HG02798 (cell line): ENCODE measurements around the gene ARPC1A.
"Not testable (repeated sequence)": the region's sequence is repeated elsewhere in the genome, so short reads cannot be mapped to it uniquely, and the experiment has no call there.

Source experiments
- ATAC-seq: cut with Tn5 transposase; IDR thresholded peaks from one replicate; pipeline ENCODE4 v1.9.1; 2021; ENCODE audit warnings: mild to moderate bottlenecking; ENCODE audit not compliant: unreplicated experiment, poor library complexity

The ARPC1A gene

DNA sequence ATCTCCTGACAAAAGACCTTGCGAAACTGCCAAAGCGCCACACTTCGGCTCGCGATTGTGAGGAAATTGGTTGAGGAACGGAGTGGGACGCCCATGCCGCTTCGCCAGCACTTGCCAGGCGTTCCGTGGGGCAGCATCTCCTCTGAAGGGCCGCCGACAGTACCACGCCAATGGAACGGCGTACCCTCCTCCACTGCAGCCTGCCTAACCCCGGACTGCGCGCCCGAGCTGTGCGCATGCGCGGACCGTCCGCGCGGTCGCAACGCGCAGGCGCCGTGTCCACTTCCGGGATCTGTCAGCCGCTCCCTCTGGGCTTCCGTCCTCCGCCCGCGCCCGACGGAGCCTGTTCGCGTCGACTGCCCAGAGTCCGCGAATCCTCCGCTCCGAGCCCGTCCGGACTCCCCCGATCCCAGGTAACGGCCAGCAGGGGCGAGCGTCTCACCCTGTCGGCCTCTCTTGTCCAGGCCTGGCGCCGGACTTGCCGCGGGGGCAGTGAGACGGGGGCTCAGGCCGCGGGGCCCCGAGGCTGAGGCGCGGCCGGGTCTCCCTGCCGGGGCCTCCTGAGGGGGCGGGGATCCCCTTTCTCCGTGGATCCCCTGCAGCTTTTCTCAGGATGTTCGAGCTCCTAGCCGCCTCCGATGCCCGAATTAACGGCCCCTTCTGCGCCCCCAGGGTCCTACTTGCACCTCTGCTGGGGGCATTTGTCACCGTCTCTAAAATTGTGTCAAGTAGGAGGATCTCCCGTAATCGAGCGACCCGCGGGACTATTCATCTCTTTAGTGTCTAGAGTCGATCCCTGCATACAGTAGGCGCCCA, at the start of gene ARPC1A:
ARPC1A (plus strand) TSS at position 307 of the 816 bp plus-strand sequence. CDS start 7,456 bp downstream, outside the sequence.
- ATAC-seq: peak; percentile 92

DNA sequence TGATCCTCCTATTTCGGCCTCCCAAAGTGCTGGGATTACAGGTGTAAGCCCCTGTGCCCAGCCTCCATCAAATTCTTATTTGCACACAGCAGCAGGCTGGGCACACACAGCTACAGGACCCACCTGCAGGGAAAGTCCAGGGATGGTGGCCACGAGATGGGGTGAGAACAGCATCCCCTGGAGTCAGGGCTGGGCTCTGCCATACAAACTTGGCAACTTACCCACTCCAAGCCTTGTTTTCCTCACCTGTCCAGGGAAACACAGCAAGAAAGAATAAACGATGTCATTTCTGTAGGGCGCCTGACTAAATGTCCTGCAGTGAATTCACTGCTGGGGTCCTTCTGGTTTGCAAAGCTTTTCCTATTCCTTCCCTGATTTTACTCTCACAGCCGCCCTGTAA, 47.5 kb upstream of the ARPC1A start:
- no peak for ATAC-seq

DNA sequence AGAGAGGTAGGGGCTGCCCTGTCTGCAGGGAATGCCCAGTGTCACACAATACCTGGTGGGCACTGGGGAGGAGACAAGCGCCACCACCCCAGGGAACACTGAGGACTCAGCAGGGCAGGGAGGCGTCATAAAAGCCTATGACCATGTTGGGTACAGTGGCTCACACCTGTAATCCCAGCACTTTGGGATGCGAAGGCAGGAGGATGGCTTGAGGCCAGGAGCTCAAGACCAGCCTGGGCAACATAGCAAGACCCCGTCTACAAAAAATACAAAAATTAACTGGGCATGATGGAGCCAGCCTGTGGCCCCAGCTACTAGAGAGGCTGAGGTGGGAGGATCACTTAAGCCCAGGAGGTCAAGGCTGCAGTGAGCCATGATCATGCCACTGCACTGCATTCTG, 41.5 kb upstream of the ARPC1A start:
- ATAC-seq: not testable (repeated sequence)

DNA sequence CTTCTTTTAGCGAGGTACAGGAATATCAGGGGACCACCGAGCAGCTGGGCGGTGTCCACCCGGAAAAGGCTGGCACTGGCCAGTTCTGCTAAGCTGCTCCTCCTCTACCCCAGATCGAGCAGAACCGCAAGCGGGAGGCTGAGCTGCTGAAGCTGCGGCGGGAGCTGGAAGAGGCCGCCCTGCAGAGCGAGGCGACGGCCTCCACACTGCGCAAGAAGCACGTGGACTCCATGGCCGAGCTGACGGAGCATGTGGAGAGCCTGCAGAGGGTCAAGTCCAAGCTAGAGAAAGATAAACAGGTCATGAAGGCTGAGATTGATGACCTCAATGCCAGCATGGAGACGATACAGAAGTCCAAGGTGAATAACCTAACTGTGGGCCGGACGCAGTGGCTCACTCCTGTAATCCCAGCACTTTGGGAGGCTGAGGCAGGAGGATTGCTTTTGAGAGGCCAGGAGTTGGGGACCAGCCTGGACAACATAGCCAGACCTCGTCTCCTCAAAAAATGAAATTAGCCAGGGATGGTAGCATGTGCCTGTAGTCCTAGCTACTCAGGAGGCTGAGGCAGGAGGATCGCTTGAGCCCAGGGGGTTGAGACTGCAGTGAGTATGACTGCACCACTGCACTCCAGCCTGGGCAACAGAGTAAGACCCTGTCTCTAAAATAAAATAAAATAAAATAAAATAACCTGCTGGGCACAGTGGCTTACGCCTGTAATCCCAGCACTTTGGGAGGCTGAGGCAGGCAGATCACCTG, 37.7 kb upstream of the ARPC1A start:
- ATAC-seq: no peak

GRCh38 chr7:99289185-99289584, 36.5 kb upstream of the ARPC1A start:
- no peak for ATAC-seq

- ATAC-seq: not testable (repeated sequence)
Measured at GRCh38 chr7:99290148-99290547, 35.5 kb upstream of the ARPC1A start.

GRCh38 chr7:99290980-99291607, 34.6 kb upstream of the ARPC1A start:
- no peak for ATAC-seq

DNA sequence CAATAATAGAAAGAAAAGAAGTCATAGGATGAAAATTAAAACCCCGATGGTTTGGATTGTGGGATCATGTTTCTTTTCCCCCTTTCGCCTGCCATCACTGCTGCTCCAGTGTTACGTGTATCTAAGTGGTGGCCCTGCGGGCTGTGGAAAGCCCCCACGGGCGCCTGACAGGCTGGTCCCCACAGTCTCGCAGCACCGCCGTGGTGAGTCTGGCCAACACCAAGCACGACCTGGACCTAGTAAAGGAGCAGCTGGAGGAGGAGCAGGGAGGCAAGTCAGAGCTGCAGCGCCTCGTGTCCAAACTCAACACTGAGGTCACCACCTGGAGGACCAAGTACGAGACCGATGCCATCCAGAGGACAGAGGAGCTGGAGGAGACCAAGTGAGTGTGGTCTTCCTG, 33.6 kb upstream of the ARPC1A start:
- no peak for ATAC-seq

GRCh38 chr7:99293167-99293566, 32.5 kb upstream of the ARPC1A start:
- no peak for ATAC-seq

DNA sequence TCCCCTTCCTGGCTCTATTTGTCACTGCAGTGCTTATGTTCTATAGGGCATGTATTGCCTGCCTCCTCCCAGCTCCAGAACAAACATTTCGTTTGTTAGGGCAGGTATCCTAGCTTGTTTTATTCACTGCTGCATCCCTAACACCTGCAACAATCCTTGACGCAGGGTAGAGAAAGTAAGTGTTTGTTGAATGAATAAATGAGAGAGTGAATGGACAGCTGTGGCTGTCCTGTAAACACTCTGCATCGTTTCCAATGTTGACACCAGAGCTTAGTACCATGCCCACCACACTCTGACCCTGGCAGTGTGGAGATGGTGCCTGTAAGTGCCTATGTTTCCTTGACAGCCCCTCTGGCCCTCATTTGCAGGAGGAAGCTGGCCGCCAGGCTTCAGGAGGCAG, 32.0 kb upstream of the ARPC1A start:
- ATAC-seq: no peak

- no peak for ATAC-seq
Measured at GRCh38 chr7:99296471-99296870, 29.2 kb upstream of the ARPC1A start.

- no peak for ATAC-seq
Measured at GRCh38 chr7:99301496-99301895, 24.2 kb upstream of the ARPC1A start.

DNA sequence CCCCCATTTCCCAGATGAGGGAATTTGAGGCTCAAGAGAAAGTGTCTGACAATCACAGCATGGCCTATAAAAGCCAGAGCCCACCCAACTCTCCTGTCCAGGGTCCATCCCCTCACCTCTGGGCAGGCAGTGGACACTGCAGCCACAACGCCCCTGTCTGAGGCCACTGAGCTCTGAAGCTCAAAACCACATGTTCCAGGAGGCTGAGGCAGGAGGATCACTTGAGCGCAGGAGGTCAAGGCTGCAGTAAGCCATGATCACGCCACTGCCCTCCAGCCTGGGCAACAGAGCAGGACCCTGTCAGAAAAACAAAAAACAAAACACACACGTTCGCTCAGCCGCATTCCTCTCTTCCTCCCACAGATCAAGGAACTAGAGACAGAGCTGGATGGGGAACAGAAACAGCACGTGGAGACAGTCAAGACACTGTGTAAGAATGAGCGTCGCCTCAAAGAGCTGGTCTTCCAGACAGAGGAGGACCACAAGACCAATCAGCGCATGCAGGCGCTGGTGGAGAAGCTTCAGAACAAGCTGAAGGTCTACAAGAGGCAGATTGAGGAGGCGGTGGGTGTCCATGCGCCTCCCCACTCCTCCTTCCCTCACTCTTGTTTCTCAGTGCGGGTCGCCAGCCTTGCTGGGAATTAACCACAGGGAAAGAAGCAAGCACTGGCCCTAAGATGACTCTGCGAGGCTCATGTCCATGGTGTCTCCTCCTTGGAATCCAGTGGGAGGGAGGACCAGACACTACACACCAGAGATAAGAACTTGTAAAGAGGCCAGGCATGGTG, 20.0 kb upstream of the ARPC1A start:
- ATAC-seq: no peak

DNA sequence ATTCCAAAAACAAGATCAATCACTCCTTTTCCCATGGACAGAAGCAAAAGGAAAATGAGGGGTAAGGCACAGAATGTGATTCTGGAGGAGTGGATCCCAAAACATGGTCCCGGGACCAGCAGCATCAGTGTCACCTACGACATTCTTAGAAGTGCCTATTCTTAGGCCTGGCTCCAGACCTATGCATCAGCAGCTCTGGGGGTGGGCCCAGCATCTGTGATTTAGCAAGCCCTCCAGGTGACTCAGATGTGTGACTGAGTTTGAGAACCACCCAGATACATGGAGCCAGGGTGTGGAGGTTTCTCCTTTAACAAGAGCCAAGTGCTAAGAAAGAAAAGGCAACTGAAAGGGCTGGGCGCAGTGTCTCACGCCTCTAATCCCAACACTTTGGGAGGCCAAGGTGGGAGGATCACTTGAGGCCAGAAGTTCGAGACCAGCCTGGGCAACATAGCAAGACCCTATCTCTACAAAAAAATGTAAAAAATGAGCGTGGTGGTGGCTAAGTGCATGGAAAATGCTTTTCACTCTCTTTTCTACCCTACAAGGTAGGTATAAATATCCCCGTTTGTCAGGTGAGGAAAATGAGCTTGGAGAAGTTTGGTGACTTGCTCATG, 17.1 kb upstream of the ARPC1A start:
- no peak for ATAC-seq

- no peak for ATAC-seq
Measured at GRCh38 chr7:99309111-99309510, 16.6 kb upstream of the ARPC1A start.

DNA sequence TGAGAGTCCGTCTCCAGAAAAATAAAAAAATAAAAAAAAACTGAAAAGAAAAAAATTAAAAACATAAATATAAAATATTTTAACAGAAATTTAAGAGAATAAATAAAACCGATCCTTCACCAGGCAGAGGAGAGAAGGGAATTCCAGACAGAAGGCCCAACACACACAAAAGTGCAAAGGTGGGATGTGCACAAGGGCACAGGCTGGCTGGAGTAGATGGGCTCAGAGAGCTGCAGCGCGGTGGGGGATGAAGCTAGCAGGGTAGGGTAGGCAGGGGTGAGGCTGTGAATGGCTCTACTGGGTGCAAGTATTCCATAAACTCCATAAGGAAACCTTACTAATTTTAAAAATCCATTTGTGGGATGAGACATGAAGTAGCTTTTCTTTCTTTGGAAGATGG, 15.7 kb upstream of the ARPC1A start:
- ATAC-seq: no peak

DNA sequence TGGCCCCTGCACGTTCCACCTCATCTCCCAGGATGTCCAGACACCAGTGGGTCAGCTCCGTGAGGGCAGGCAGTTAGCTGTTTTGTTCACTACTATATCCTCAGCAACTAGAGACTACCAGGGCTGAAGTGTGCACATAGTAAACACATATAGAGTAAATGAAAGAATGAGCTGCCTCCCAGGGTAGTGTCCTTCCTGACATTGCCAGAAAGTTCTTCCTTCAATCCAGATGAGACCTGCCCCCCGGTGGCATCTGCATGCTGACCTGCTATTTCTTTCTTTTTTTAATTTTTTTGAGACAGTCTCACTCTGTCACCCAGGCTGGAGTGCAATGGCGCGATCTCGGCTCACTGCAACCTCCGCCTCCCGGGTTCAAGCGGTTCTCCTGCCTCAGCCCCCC, 14.0 kb upstream of the ARPC1A start:
- ATAC-seq: no peak

- ATAC-seq: peak; percentile 53
Measured at GRCh38 chr7:99312316-99313203, 13.1 kb upstream of the ARPC1A start.

DNA sequence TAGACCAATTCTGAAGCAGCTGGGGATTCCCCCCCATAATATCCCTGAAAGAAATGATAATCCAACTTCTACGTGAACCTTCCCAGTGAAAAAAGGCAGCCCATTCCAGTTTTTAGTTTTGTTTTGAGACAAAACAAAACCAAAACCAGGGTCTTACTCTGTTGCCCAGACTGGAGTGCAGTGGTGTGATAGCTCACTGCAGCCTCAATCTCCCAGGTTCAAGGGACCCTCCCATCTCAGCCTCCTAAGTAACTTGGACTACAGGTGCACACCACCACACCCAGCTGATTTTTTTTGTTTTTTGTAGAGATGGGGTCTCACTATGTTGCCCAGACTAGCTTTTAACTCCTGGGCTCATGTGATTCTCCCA, 12.5 kb upstream of the ARPC1A start:
- no peak for ATAC-seq
